ENCODE measurements around the gene PARP6.

GRCh38 chr15:72231833-72232478 is 40.4 kb downstream of the PARP6 start:
- TF ChIP-seq POLR2A (IDR thresholded peaks at IDR 0.05) (no peak), CTCF (IDR thresholded peaks at IDR 0.05) (no peak), EP300 (IDR thresholded peaks at IDR 0.05) (no peak)

Data from ovary (tissue), 3 donors.